ENCODE measurements around the gene MESP2. TPM values are rescaled to one million over a fixed set of nuclear protein-coding genes. Genes with fewer than 3 reads are reported as not detected.
A peak's percentile ranks its signal among the peaks of the same experiment; 100 is the strongest.

Gene MESP2
- total RNA-seq, 4 donors from 2014 or later, result 1.1 TPM; not detected in 3

GRCh38 chr15:89740137-89740536 lies 36.0 kb upstream of the MESP2 start:
- H3K9me3 ChIP-seq, result no peaks in the 10 kb centered on the region
- no peak overlapping the region for H3K4me3 ChIP-seq
- TF ChIP-seq EP300 (IDR thresholded peaks at IDR 0.05) (no peak), POLR2A (IDR thresholded peaks at IDR 0.05) (no peak), POLR2AphosphoS5 (IDR thresholded peaks at IDR 0.05) (no peak)
- TF ChIP-seq, protein P1, sequence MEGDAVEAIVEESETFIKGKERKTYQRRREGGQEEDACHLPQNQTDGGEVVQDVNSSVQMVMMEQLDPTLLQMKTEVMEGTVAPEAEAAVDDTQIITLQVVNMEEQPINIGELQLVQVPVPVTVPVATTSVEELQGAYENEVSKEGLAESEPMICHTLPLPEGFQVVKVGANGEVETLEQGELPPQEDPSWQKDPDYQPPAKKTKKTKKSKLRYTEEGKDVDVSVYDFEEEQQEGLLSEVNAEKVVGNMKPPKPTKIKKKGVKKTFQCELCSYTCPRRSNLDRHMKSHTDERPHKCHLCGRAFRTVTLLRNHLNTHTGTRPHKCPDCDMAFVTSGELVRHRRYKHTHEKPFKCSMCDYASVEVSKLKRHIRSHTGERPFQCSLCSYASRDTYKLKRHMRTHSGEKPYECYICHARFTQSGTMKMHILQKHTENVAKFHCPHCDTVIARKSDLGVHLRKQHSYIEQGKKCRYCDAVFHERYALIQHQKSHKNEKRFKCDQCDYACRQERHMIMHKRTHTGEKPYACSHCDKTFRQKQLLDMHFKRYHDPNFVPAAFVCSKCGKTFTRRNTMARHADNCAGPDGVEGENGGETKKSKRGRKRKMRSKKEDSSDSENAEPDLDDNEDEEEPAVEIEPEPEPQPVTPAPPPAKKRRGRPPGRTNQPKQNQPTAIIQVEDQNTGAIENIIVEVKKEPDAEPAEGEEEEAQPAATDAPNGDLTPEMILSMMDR (IDR thresholded peaks at IDR 0.05), result peak; percentile 83 to 91
- no peaks in the 10 kb centered on the region for H3K36me3 ChIP-seq
- peaks cover 3% of the 10 kb centered on the region for H3K4me1 ChIP-seq
- H3K27ac ChIP-seq, result no peak overlapping the region
- 9% methylated on average over 8 of the region's 8 CpGs for WGBS
- H3K27me3 ChIP-seq, result peaks cover 3% of the 10 kb centered on the region
- DNase-seq (ENCODE audit: low spot score in 2 of 2), result peak in 1 of 2 donors; percentile 70

DNA sequence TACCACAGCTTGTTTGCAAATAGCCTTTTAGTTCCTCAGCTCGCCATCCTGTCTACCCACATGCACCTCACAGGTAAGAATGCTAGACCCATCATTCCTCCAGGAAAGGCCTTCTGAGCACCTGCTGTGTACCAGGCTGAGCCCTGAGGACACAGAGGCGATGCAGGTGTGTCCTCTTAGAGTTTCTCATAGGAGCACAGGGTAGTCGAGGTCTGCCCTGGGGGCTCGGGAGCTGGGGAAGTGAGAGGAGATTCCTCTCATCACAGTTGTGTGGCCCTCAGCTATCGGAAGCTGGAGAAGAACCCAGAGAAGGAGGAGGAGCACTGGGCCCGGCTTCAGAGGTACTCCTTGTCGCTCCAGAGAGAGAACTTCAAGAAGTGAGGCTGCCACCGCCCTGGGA lies 33.1 kb upstream of the MESP2 start:
- peaks cover 3% of the 10 kb centered on the region for H3K4me1 ChIP-seq
- peaks cover 9% of the 10 kb centered on the region for H3K27me3 ChIP-seq
- WGBS, result 85% methylated on average over 7 of the region's 8 CpGs
- H3K27ac ChIP-seq, result no peak overlapping the region
- TF ChIP-seq POLR2A (IDR thresholded peaks at IDR 0.05) (no peak), POLR2AphosphoS5 (IDR thresholded peaks at IDR 0.05) (no peak), EP300 (IDR thresholded peaks at IDR 0.05) (no peak)
- TF ChIP-seq, protein P1 (IDR thresholded peaks at IDR 0.05), result no peak
- no peak overlapping the region for H3K4me3 ChIP-seq
- H3K9me3 ChIP-seq, result no peaks in the 10 kb centered on the region
- peak in 1 of 2 donors; percentile 74 for DNase-seq (ENCODE audit: low spot score in 2 of 2)
- no peaks in the 10 kb centered on the region for H3K36me3 ChIP-seq

GRCh38 chr15:89743594-89743993 lies 32.5 kb upstream of the MESP2 start:
- Histone ChIP-seq H3K27me3 (peaks cover 9% of the 10 kb centered on the region), H3K36me3 (no peaks in the 10 kb centered on the region)
- DNase-seq (ENCODE audit: low spot score in 2 of 2), result peak in 1 of 2 donors; percentile 55

GRCh38 chr15:89745131-89745530 lies 31.0 kb upstream of the MESP2 start:
- no peak for TF ChIP-seq POLR2AphosphoS5 (IDR thresholded peaks at IDR 0.05)
- TF ChIP-seq, protein P1 (IDR thresholded peaks at IDR 0.05), result no peak
- TF ChIP-seq POLR2A (IDR thresholded peaks at IDR 0.05), result no peak
- no peak for TF ChIP-seq EP300 (IDR thresholded peaks at IDR 0.05)
- DNase-seq (ENCODE audit: low spot score in 2 of 2), result no peak
- Histone ChIP-seq H3K4me3 (no peak overlapping the region), H3K36me3 (no peaks in the 10 kb centered on the region), H3K9me3 (no peaks in the 10 kb centered on the region), H3K27me3 (peaks cover 15% of the 10 kb centered on the region), H3K4me1 (peaks cover 6% of the 10 kb centered on the region), H3K27ac (no peak overlapping the region)
- 88% methylated on average over 10 of the region's 13 CpGs for WGBS

More at GRCh38 chr15:89743594-89743993, 32.5 kb upstream of the MESP2 start:
- no peak for TF ChIP-seq EP300 (IDR thresholded peaks at IDR 0.05)
- TF ChIP-seq POLR2AphosphoS5 (IDR thresholded peaks at IDR 0.05), result no peak
- TF ChIP-seq POLR2A (IDR thresholded peaks at IDR 0.05), result no peak
- TF ChIP-seq, protein P1 (IDR thresholded peaks at IDR 0.05), result no peak
- Histone ChIP-seq H3K4me1 (peaks cover 3% of the 10 kb centered on the region), H3K27ac (no peak overlapping the region), H3K9me3 (no peaks in the 10 kb centered on the region), H3K4me3 (no peak overlapping the region)
- whole genome bisulfite sequencing, result 73% methylated on average over 5 of the region's 8 CpGs

GRCh38 chr15:89745768-89746167 lies 30.4 kb upstream of the MESP2 start:
- Histone ChIP-seq H3K4me1 (peaks cover 10% of the 10 kb centered on the region), H3K36me3 (no peaks in the 10 kb centered on the region), H3K27me3 (peaks cover 15% of the 10 kb centered on the region), H3K27ac (no peak overlapping the region), H3K9me3 (no peaks in the 10 kb centered on the region), H3K4me3 (no peak overlapping the region)
- TF ChIP-seq, protein P1 (IDR thresholded peaks at IDR 0.05), result no peak
- TF ChIP-seq EP300 (IDR thresholded peaks at IDR 0.05), result no peak
- no peak for TF ChIP-seq POLR2A (IDR thresholded peaks at IDR 0.05)
- TF ChIP-seq POLR2AphosphoS5 (IDR thresholded peaks at IDR 0.05), result no peak
- DNase-seq (ENCODE audit: low spot score in 2 of 2), result no peak
- 86% methylated on average over 1 of the region's 1 CpG for WGBS
